SK-N-SH (cell line): ENCODE results near the gene KRT9. TPM values are rescaled to one million over a fixed set of nuclear protein-coding genes. Genes with fewer than 3 reads are reported as not detected.

ENCODE experiments used
- CTCF ChIA-PET: fragments of 300-600, 350-600 bp; formaldehyde crosslinking; extraction: SDS; loops from one replicate; lab custom pipeline; 2021; lab: Yijun Ruan, JAX
- POLR2A ChIA-PET: fragments of 350-600 bp; sonication (Branson Sonifier 250); formaldehyde crosslinking; extraction: SDS; loops from one replicate; lab custom pipeline; 2020; ENCODE audit warnings: antibody characterized with exemption, inconsistent platforms; lab: Yijun Ruan, JAX
- DNase-seq: peaks from one replicate; pipeline ENCODE4 v3.0.0; 2012
- H2AFZ ChIP-seq: fragments of 200-600 bp; sonication (generic); 2 replicates; pipeline ENCODE4 v1.8.1; 2016; ENCODE audit warnings: antibody characterized with exemption, mild to moderate bottlenecking, low read depth
- H3F3A ChIP-seq: fragments of 200-600 bp; sonication (generic); replicated peaks from 2 replicates; pipeline ENCODE3; 2016; ENCODE audit warnings: antibody characterized with exemption, mild to moderate bottlenecking; ENCODE audit not compliant: insufficient read depth
- H3K27ac ChIP-seq, 2 experiments: fragments of 200-500 bp in 1 of 2; fragments of 200-600 bp in 1 of 2; sonication (Bioruptor generic) in 1 of 2; sonication (generic), shearing (Covaris generic) in 1 of 2; 2 replicates each; pipeline versions ENCODE4 v1.5.1 to v1.6.1; 2014 to 2016; ENCODE audit warnings: low read depth in 2 of 2, inconsistent platforms in 1 of 2, low read length in 1 of 2, mild to moderate bottlenecking in 1 of 2, mixed read lengths in 1 of 2
- H3K27me3 ChIP-seq: fragments of 200-600 bp; sonication (generic), shearing (Covaris generic); 2 replicates; pipeline ENCODE4 v1.6.1; 2016; ENCODE audit warnings: mixed run types; ENCODE audit not compliant: insufficient read depth
- H3K36me3 ChIP-seq, 2 experiments: fragments of 200-500 bp in 1 of 2; fragments of 200-600 bp in 1 of 2; sonication (Bioruptor generic) in 1 of 2; sonication (generic) in 1 of 2; replicated peaks in 1 of 2; 2 replicates each; pipeline versions ENCODE3 to v1.5.1; 2014 to 2016; ENCODE audit warnings: low read length in 1 of 2, mild to moderate bottlenecking in 1 of 2; ENCODE audit not compliant: insufficient read depth in 2 of 2, control insufficient read depth in 1 of 2
- H3K4me1 ChIP-seq, 2 experiments: fragments of 200-500 bp in 1 of 2; fragments of 200-600 bp in 1 of 2; sonication (Bioruptor generic) in 1 of 2; sonication (generic), shearing (Covaris generic) in 1 of 2; 2 replicates each; pipeline versions ENCODE4 v1.5.1 to v1.6.1; 2014 to 2016; ENCODE audit warnings: low read depth in 1 of 2, low read length in 1 of 2, mixed run types in 1 of 2; ENCODE audit not compliant: insufficient read depth in 2 of 2, control insufficient read depth in 1 of 2
- H3K4me2 ChIP-seq: fragments of 200-600 bp; sonication (generic), shearing (Covaris generic); 2 replicates; pipeline ENCODE4 v1.6.1; 2017; ENCODE audit warnings: mixed run types
- H3K4me3 ChIP-seq, 2 experiments: fragments of 200-500 bp in 1 of 2; fragments of 200-600 bp in 1 of 2; sonication (Bioruptor generic) in 1 of 2; sonication (generic), shearing (Covaris generic) in 1 of 2; 2 replicates each; pipeline versions ENCODE4 v1.5.1 to v1.8.1; 2014 to 2016; ENCODE audit warnings: low read depth in 2 of 2, inconsistent platforms in 1 of 2, low read length in 1 of 2, mild to moderate bottlenecking in 1 of 2, mixed read lengths in 1 of 2, moderate library complexity in 1 of 2
- H3K79me2 ChIP-seq: fragments of 200-600 bp; sonication (generic); 2 replicates; pipeline ENCODE4 v1.8.1; 2017; ENCODE audit warnings: mild to moderate bottlenecking; ENCODE audit not compliant: insufficient read depth
- H3K9ac ChIP-seq: fragments of 200-600 bp; sonication (generic); 2 replicates; pipeline ENCODE4 v1.6.1; 2017; ENCODE audit warnings: mixed run types
- H3K9me2 ChIP-seq: fragments of 200-600 bp; sonication (generic); 2 replicates; pipeline ENCODE4 v1.6.1; 2017; ENCODE audit warnings: mixed run types
- H3K9me3 ChIP-seq: fragments of 200-600 bp; sonication (generic); 2 replicates; pipeline ENCODE4 v1.6.1; 2017; ENCODE audit warnings: mixed run types, mild to moderate bottlenecking, moderate library complexity
- H4K20me1 ChIP-seq: fragments of 200-600 bp; sonication (generic); 2 replicates; pipeline ENCODE4 v1.6.1; 2017; ENCODE audit warnings: mild to moderate bottlenecking, mixed run types; ENCODE audit not compliant: insufficient read depth
- CTCF ChIP-seq: fragments of 200-600 bp; sonication (generic); IDR thresholded peaks from 2 replicates; pipeline ENCODE4 v1.6.1; 2017; ENCODE audit warnings: antibody characterized with exemption, mild to moderate bottlenecking, moderate library complexity
- ELF1 ChIP-seq: IDR thresholded peaks from 2 replicates; pipeline ENCODE4 v1.4.0; 2012
- EP300 ChIP-seq, 2 experiments: IDR thresholded peaks; 2 replicates each; pipeline versions ENCODE4 v1.4.0 to v1.6.1; 2012; ENCODE audit warnings: borderline replicate concordance in 1 of 2, low read depth in 1 of 2, low read length in 1 of 2
- EZH2phosphoT487 ChIP-seq: fragments of 200-600 bp; sonication (generic); IDR thresholded peaks from 2 replicates; pipeline ENCODE4 v1.6.1; 2017; ENCODE audit warnings: low read depth, mixed run types, mild to moderate bottlenecking, antibody characterized with exemption, moderate library complexity, borderline replicate concordance
- FOXM1 ChIP-seq: IDR thresholded peaks from 2 replicates; pipeline ENCODE4 v1.4.0; 2012; ENCODE audit warnings: low read depth, mild to moderate bottlenecking
- GABPA ChIP-seq: IDR thresholded peaks from 2 replicates; pipeline ENCODE4 v1.4.0; 2012; ENCODE audit warnings: low read depth, mild to moderate bottlenecking
- GATA2 ChIP-seq: sonication (generic); formaldehyde crosslinking; IDR thresholded peaks from 2 replicates; pipeline ENCODE4 v1.5.0; 2020; ENCODE audit warnings: mild to moderate bottlenecking, missing genetic modification reagents
- JUND ChIP-seq: IDR thresholded peaks from 2 replicates; pipeline ENCODE4 v1.4.0; 2012
- MAX ChIP-seq: IDR thresholded peaks from 2 replicates; pipeline ENCODE4 v1.4.0; 2012; ENCODE audit warnings: low read depth
- MXI1 ChIP-seq: IDR thresholded peaks from 2 replicates; pipeline ENCODE4 v1.6.1; 2012; ENCODE audit warnings: mild to moderate bottlenecking, low read depth, low read length, improper control_type of control experiment
- NFIC ChIP-seq: IDR thresholded peaks from 2 replicates; pipeline ENCODE4 v1.4.0; 2012; ENCODE audit warnings: borderline replicate concordance
- NRF1 ChIP-seq: IDR thresholded peaks from 2 replicates; pipeline ENCODE4 v1.6.1; 2012; ENCODE audit warnings: low read depth, mild to moderate bottlenecking, low read length
- PBX3 ChIP-seq: IDR thresholded peaks from 2 replicates; pipeline ENCODE4; 2012
- RAD21 ChIP-seq: IDR thresholded peaks from 2 replicates; pipeline ENCODE4 v1.6.1; 2012; ENCODE audit warnings: mild to moderate bottlenecking, low read length
- RCOR1 ChIP-seq: fragments of 150-350 bp; IDR thresholded peaks from 2 replicates; pipeline ENCODE4 v1.6.1; 2017; ENCODE audit warnings: antibody characterized with exemption, low read length
- RXRA ChIP-seq: IDR thresholded peaks from 2 replicates; pipeline ENCODE4 v1.4.0; 2012; ENCODE audit warnings: low read depth, mild to moderate bottlenecking, borderline replicate concordance
- SMC3 ChIP-seq: IDR thresholded peaks from 2 replicates; pipeline ENCODE4 v1.6.1; 2012; ENCODE audit warnings: low read depth, low read length, improper control_type of control experiment
- TAF1 ChIP-seq: IDR thresholded peaks from 2 replicates; pipeline ENCODE4 v1.6.1; 2012; ENCODE audit warnings: low read depth, mild to moderate bottlenecking, low read length, moderate library complexity, borderline replicate concordance
- TCF12 ChIP-seq: IDR thresholded peaks from 2 replicates; pipeline ENCODE4 v1.4.0; 2012
- WGBS: methylation state at CpG from one replicate; pipeline ENCODE4 v1.1.6; 2017; ENCODE audit warnings: low lambda C conversion rate; 5-methylcytosine and 5-hydroxymethylcytosine counted together
- polyA plus RNA-seq, 3 experiments: library from polyadenylated mRNA; depleted of rRNA; stranded (reverse); fragments of >200 nt; gene quantifications; 2 replicates each; pipeline ENCODE4 v1.2.3, GENCODE V29; 2012
- TF ChIP-seq, protein P1 (sequence below): fragments of 150-350 bp; IDR thresholded peaks from 2 replicates; pipeline ENCODE4 v1.6.1; 2017; ENCODE audit warnings: antibody characterized with exemption, low read length, low read depth, borderline replicate concordance

Gene KRT9
- polyA plus RNA-seq, 1 of the 3 experiments (the other 2 are of a cell fraction) = not detected

- H3K4me2 ChIP-seq = peak overlapping the region; percentile 40; the same call in 1 of the 2 replicates
- no peak overlapping the region for H3K4me3 ChIP-seq
- H3K27ac ChIP-seq = peak overlapping the region in 1 of 2 experiments; percentile 79; a peak in 2 of 4 replicates
- no peak for DNase-seq
- no peak overlapping the region for H2AFZ ChIP-seq
- TF ChIP-seq FOXM1 (no peak), MXI1 (no peak), GATA2 (no peak), SMC3 (no peak), CTCF (no peak), EP300 (IDR thresholded peaks at IDR 0.05; ENCODE audit: borderline replicate concordance in 1 of 2, low read depth in 1 of 2, low read length in 1 of 2) (no peak)
- TF ChIP-seq, all 33 proteins: peak for 0
- WGBS = 95% methylated on average over 5 of the region's 5 CpGs
- Histone ChIP-seq H3K9me3 (no peaks in the 10 kb centered on the region), H3K9ac (no peak overlapping the region), H3K9me2 (no peaks in the 10 kb centered on the region), H3K79me2 (no peaks in the 10 kb centered on the region), H4K20me1 (no peaks in the 10 kb centered on the region), H3K4me1 (peaks cover 17 to 34% of the 10 kb centered on the region in 2 experiments; a peak in 3 of 4 replicates), H3K36me3 (no peaks in the 10 kb centered on the region), H3K27me3 (no peaks in the 10 kb centered on the region), H3F3A (peaks cover 28% of the 10 kb centered on the region)
- ChIA-PET POLR2A (interaction anchor here (1.0 to 1.6 kb wide), 3 partner anchors 15 to 144 kb away, joined by 4 to 16 read pairs (median 6); partner anchors contain the start of gene EIF1), CTCF (interaction anchor here (0.8 to 25.5 kb wide), 13 partner anchors 10 to 635 kb away, joined by 3 to 646 read pairs (median 4); no protein-coding TSS in a partner anchor)
Measured at GRCh38 chr17:41544935-41545334, 26.9 kb downstream of the KRT9 start.

DNA sequence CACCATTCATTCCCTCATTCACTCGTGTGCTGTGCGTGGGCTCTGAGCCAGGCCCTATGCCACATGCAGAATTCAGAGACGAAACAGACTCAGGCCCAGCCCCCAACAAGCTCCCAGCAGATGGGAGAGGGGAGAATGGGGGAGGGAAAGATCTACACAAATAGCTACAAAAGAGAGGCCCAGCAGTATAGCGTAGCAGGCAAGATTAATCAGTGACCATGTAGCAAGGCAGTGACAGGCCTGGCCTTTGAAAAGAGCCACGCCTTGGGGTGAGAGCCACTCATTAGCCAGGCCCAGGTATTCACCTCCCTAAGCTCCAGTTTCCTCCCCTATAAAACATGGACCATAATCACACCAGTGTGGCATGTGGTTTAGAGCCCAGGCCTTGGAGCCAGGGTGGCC, 27.4 kb downstream of the KRT9 start:
- WGBS = 28% methylated on average over 5 of the region's 5 CpGs
- Histone ChIP-seq H4K20me1 (no peaks in the 10 kb centered on the region), H3K4me1 (peaks cover 17 to 34% of the 10 kb centered on the region in 2 experiments; a peak in 3 of 4 replicates), H3K27me3 (no peaks in the 10 kb centered on the region), H2AFZ (no peak overlapping the region), H3K9ac (no peak overlapping the region), H3K4me3 (no peak overlapping the region), H3K4me2 (peak overlapping the region; percentile 40; the same call in 1 of the 2 replicates), H3K27ac (peak overlapping the region in 1 of 2 experiments; percentile 79; a peak in 2 of 4 replicates), H3K9me3 (no peaks in the 10 kb centered on the region), H3K9me2 (no peaks in the 10 kb centered on the region), H3F3A (peaks cover 28% of the 10 kb centered on the region), H3K36me3 (no peaks in the 10 kb centered on the region), H3K79me2 (no peaks in the 10 kb centered on the region)
- POLR2A ChIA-PET = interaction anchor here (0.6 to 1.6 kb wide), 4 partner anchors 15 to 149 kb away, joined by 3 to 16 read pairs (median 5); partner anchors contain the start of gene EIF1
- peak; percentile 56 for DNase-seq
- CTCF ChIA-PET = interaction anchor here (0.8 to 25.5 kb wide), 13 partner anchors 10 to 634 kb away, joined by 3 to 646 read pairs (median 4); no protein-coding TSS in a partner anchor
- TF ChIP-seq EP300 (IDR thresholded peaks at IDR 0.05; ENCODE audit: borderline replicate concordance in 1 of 2, low read depth in 1 of 2, low read length in 1 of 2) = peak in 1 of 2 experiments; percentile 63; a peak in 2 of 4 replicates
- peak; percentile 34; the same call in 1 of the 2 replicates for TF ChIP-seq RCOR1
- peak; percentile 85 for TF ChIP-seq TCF12
- no peak for TF ChIP-seq GABPA
- TF ChIP-seq MAX = peak; percentile 52; the same call in 1 of the 2 replicates
- peak; percentile 36; the same call in 1 of the 2 replicates for TF ChIP-seq GATA2
- TF ChIP-seq NFIC = peak; percentile 60
- TF ChIP-seq, protein P1, sequence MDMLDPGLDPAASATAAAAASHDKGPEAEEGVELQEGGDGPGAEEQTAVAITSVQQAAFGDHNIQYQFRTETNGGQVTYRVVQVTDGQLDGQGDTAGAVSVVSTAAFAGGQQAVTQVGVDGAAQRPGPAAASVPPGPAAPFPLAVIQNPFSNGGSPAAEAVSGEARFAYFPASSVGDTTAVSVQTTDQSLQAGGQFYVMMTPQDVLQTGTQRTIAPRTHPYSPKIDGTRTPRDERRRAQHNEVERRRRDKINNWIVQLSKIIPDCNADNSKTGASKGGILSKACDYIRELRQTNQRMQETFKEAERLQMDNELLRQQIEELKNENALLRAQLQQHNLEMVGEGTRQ = no peak
- peak; percentile 25 for TF ChIP-seq RAD21
- no peak for TF ChIP-seq RXRA
- no peak for TF ChIP-seq TAF1
- TF ChIP-seq ELF1 = no peak
- TF ChIP-seq JUND = no peak
- no peak for TF ChIP-seq EZH2phosphoT487
- no peak for TF ChIP-seq NRF1
- TF ChIP-seq PBX3 = peak; percentile 42
